Mucosa of stomach (tissue), 1 donor: Measurements from ENCODE around the gene UBE2O.

Experiments used
- H3K27me3 ChIP-seq: one replicate; pipeline ENCODE4 v1.7.0; 2013; ENCODE audit warnings: mild to moderate bottlenecking, low read length; ENCODE audit not compliant: control insufficient read depth, insufficient read depth
- H3K36me3 ChIP-seq: one replicate; pipeline ENCODE4 v1.7.0; 2013; ENCODE audit warnings: low read length; ENCODE audit not compliant: control insufficient read depth, insufficient read depth
- H3K4me1 ChIP-seq: one replicate; pipeline ENCODE4 v1.7.0; 2013; ENCODE audit warnings: mild to moderate bottlenecking, low read length; ENCODE audit not compliant: control insufficient read depth, insufficient read depth
- H3K4me3 ChIP-seq: one replicate; pipeline ENCODE4 v1.7.0; 2013; ENCODE audit warnings: low read length
- H3K9ac ChIP-seq: one replicate; pipeline ENCODE4 v1.7.0; 2013; ENCODE audit warnings: mild to moderate bottlenecking, low read length, moderate library complexity
- H3K9me3 ChIP-seq: one replicate; pipeline ENCODE4 v1.7.0; 2013; ENCODE audit warnings: mild to moderate bottlenecking, low read length, moderate library complexity; ENCODE audit not compliant: control insufficient read depth
- donor health status: Pancreatic carcinoma.

The UBE2O gene

DNA sequence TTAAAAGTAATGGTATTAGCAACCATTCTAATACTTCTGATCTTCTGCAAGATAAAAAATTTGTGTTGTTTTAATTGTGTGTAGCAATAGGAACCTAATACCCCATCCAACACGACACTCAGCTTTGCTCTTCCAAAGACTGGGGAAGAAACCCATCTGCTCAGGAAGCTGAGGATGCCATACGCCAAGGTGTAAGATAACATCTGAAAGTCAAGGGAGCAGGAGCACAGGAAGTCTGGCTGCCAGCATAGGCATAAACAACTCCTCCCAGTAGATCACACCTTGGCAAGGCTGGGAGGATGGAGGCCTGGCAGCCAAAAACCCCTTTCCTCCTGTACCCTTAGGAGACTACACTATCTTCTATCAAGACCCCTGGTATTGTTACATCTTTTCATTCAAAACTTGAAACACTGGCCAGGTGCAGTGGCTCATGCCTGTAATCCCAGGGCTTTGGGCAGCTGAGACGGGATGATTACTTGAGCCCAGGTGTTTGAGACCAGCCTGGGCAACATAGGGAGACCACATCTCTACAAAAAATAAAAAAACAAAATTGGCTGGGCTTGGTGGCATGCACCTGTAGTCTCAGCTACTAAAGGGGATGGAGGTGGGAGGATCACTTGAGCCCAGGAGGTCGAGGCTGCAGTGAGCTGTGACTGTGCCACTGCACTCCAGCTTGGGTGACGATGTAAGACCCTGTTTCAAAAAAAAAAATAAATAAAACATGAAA is 74.2 kb downstream of the UBE2O start:
- Histone ChIP-seq H3K4me1 (peaks cover 10% of the 10 kb centered on the region), H3K36me3 (no peaks in the 10 kb centered on the region), H3K4me3 (no peak overlapping the region)

DNA sequence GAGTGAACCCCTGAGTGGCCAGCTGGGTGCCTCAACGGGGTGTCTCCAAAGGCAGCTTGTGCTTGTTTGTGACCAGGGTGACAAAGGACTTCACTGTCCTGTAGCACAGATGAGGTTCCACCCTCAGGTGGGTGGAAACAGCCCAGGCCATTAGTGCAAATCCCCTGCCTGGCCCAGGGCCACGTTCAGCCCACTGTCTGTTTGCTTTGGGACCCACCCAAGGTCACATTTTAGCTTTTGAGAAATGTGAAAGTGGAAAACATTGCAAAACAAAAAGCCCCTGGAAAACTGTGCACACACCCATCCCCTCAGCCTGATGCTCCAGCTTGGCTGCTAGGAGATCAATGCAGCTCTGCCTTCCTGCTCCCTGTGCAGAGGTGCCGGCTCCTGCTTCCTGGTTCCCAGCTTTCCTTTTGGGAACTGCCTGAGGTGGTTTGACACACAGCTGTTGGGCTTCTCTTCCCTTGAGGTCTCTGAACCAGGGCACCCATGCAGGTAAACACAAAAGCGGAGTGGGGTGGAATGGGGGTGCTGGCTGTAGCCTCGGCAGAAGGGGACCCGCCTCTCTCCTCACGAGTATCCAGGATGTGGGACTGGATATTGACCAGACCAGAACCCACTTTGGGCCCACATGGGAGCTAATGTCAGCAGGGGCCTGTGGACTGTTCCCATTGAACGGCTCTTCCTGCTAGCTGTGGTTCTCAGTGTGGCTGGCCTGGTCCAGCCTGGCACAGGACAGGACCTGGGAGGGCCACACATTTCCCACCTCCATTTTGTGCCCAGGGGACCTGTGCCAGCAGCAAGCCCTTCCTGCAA is 76.4 kb downstream of the UBE2O start:
- H3K9me3 ChIP-seq, result no peaks in the 10 kb centered on the region
- no peaks in the 10 kb centered on the region for H3K4me1 ChIP-seq
- no peaks in the 10 kb centered on the region for H3K27me3 ChIP-seq
- no peak overlapping the region for H3K4me3 ChIP-seq
- H3K9ac ChIP-seq, result no peak overlapping the region
- no peaks in the 10 kb centered on the region for H3K36me3 ChIP-seq

More for the DNA sequence above, 74.2 kb downstream of the UBE2O start:
- Histone ChIP-seq H3K9me3 (no peaks in the 10 kb centered on the region), H3K27me3 (peaks cover 13% of the 10 kb centered on the region), H3K9ac (no peak overlapping the region)

DNA sequence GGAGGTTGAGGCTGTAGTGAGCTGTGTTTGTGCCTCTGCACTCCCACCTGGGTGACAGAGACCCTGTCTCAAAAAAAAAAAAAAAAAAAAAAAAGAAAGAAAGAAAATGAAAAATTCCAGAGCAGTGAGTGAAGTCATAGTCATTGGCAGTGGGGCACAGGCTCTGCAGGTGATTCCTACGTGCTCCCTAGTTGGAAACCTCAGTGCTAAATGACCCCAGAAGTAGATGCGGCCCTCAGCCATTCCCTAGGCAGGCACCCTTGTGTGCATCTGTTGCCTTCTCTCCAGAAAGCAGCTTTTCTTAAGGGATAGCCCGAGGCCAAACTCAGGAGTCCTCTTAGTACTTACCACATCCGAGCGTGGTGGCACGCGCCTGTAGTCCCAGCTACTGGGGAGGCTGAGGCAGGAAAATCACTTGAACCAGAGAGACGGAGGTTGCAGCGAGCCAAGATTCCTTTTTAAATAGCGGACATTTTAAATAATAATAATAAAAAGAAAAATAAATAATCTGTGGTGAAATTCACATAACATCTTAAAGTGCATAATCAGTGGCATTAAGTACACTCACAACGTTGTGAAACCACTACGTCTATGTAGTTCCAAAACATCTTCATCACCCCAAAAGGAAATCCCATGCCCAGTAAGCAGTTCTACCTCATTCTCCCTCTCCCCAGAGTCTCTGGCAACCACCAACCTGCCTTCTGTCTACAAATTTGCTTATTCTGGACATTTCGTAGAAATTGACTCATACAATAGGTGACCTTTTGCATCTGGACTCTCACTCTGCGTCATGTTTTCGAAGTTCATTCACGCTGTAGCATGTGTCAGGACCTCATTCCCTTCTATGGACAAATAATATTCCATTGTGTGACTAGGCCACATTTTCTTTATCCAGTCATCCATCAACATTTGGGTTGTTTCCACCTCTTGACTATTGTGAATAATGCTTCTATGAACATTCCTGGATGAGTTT is 81.0 kb downstream of the UBE2O start:
- H3K36me3 ChIP-seq, result no peaks in the 10 kb centered on the region
- H3K9me3 ChIP-seq, result no peaks in the 10 kb centered on the region
- no peak overlapping the region for H3K4me3 ChIP-seq
- no peaks in the 10 kb centered on the region for H3K4me1 ChIP-seq
- no peak overlapping the region for H3K9ac ChIP-seq
- no peaks in the 10 kb centered on the region for H3K27me3 ChIP-seq

DNA sequence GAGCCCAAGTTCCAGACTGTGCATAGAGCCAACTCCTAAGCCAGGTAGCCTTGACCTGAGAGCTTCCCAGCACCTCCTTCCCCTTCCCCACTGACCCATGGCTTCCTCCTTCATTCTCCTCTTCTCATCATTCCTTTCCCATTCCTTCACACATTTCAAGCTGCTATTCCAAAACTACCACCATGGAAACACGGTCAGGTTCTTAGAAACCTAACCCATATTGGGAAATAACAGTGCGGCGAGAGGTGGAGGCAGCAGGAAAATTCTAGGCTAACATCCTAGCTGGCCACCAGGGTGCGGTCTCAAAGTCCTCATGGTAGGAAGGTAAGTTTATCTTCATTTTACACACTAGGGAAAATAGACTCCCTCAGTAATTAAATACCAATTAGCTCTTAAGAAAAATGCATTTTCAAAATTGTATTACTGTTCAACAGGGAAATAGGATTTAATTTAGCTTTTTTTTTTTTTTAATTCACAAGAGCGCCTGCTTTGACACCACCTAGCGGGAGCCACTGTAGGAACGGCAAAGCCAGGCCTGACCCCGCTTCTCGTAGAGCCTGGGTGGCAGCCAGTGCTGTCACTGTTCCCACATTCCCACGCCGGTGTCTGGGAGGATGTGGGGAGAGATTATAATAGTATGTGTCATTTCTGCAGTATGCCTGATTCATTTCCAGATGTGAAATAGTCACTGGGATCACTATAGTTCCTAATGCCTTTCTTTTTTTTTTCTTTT is 82.5 kb downstream of the UBE2O start:
- Histone ChIP-seq H3K36me3 (no peaks in the 10 kb centered on the region), H3K4me3 (no peak overlapping the region), H3K4me1 (no peaks in the 10 kb centered on the region), H3K27me3 (no peaks in the 10 kb centered on the region), H3K9me3 (no peaks in the 10 kb centered on the region), H3K9ac (no peak overlapping the region)

DNA sequence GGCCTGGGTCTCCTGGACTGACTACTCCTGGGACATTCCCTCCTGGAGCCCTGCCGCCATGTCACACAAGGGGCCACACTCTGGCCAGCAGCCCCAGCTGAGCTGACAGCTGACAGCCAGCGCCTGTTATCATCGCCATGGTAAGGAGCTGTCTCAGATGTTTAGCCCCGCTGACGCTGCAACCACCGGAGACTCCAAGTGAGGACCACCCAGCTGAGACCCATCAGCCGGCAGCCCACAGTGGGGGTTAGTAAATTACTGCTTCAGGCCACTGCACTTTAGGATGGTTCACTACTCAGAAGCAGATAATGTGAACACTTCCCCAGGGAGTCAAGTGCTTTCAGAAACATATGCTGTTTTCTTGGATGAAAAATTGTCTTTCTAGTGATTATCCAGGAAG is 83.1 kb downstream of the UBE2O start:
- no peak overlapping the region for H3K4me3 ChIP-seq
- H3K36me3 ChIP-seq, result no peaks in the 10 kb centered on the region
- H3K4me1 ChIP-seq, result no peaks in the 10 kb centered on the region
- no peaks in the 10 kb centered on the region for H3K9me3 ChIP-seq
- no peak overlapping the region for H3K9ac ChIP-seq
- H3K27me3 ChIP-seq, result no peaks in the 10 kb centered on the region

DNA sequence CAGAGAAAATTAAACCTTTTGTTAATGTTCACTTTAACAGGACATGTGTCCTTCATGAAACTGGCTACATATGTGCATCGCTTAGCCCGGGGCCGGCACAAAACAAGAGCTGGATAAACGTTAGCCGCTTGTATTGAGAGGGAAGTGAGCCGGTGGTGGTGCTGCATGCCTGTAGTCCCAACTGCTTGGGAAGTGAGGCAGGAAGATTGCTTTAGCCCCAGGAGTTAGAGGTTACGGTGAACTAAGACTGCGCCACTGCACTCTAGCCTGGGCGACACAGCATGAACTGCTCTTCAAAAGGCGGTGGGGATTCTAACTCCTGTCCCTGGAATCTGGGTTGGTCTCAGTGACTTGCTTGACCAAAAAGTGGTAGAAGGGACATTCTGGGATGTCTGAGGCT is 83.6 kb downstream of the UBE2O start:
- Histone ChIP-seq H3K36me3 (no peaks in the 10 kb centered on the region), H3K9me3 (no peaks in the 10 kb centered on the region), H3K4me3 (no peak overlapping the region), H3K4me1 (no peaks in the 10 kb centered on the region), H3K9ac (no peak overlapping the region), H3K27me3 (no peaks in the 10 kb centered on the region)

DNA sequence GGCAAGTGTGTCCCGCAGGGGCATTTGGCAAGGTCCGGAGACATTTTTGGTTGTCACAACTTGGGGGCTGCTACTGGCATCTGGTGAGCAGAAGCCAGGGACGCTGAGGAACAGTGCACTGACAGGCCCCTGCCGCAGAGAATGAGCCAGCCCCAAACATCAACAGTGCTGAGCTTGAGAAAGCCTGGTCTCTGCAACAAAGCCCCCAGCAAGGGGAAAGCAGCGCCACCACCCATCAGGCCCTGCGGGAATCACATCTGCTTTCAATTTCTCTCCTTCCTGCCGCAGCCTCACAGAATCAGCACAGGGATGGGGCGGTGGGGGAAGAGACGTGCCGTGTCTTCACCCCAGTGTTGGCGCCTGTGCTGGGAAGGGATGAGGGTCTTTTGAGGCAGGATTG is 84.4 kb downstream of the UBE2O start:
- H3K27me3 ChIP-seq, result no peaks in the 10 kb centered on the region
- H3K4me3 ChIP-seq, result no peak overlapping the region
- H3K9ac ChIP-seq, result no peak overlapping the region
- H3K4me1 ChIP-seq, result no peaks in the 10 kb centered on the region
- H3K9me3 ChIP-seq, result no peaks in the 10 kb centered on the region
- no peaks in the 10 kb centered on the region for H3K36me3 ChIP-seq

DNA sequence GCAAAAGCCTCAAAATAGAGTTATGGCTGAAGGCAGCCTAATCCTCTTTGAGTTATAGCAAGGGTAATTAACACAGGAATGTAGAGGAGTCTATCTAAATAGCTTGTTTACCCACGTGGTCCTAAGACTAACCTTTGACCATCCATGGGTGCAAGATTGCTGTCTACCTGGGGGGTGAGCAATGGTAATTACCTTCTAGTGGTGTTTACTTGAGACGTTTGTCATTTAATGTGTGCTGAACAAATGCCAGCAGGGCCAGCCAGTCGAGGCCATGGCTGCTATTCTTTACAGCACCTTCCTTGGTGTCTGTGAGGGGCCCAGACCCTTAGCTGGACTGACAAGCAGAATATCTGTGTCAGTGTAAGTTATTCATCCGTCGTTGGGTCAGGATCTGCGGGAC is 85.3 kb downstream of the UBE2O start:
- no peaks in the 10 kb centered on the region for H3K27me3 ChIP-seq
- H3K4me1 ChIP-seq, result no peaks in the 10 kb centered on the region
- no peaks in the 10 kb centered on the region for H3K36me3 ChIP-seq
- no peak overlapping the region for H3K4me3 ChIP-seq
- H3K9me3 ChIP-seq, result no peaks in the 10 kb centered on the region
- no peak overlapping the region for H3K9ac ChIP-seq

DNA sequence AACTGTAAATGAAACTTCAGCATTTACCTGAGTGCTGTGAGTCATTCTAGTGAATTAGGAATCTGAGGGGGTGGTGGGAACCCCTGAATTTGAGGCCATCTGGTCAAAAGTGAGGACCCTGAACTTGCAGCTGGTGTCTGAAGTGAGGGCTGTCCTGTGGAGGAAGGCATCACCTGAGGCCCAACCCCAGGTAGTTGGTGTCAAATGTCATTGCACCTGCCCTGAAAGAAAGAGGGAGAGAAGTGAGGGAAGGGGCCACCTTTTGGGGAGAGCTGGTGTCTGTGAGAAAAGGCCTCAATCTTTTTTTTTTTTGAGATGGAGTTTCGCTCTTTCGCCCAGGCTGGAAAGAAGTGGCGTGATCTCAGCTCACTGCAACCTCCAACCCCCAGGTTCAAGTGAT is 86.7 kb downstream of the UBE2O start:
- Histone ChIP-seq H3K27me3 (no peaks in the 10 kb centered on the region), H3K4me1 (no peaks in the 10 kb centered on the region), H3K36me3 (no peaks in the 10 kb centered on the region), H3K4me3 (no peak overlapping the region), H3K9ac (no peak overlapping the region), H3K9me3 (no peaks in the 10 kb centered on the region)

DNA sequence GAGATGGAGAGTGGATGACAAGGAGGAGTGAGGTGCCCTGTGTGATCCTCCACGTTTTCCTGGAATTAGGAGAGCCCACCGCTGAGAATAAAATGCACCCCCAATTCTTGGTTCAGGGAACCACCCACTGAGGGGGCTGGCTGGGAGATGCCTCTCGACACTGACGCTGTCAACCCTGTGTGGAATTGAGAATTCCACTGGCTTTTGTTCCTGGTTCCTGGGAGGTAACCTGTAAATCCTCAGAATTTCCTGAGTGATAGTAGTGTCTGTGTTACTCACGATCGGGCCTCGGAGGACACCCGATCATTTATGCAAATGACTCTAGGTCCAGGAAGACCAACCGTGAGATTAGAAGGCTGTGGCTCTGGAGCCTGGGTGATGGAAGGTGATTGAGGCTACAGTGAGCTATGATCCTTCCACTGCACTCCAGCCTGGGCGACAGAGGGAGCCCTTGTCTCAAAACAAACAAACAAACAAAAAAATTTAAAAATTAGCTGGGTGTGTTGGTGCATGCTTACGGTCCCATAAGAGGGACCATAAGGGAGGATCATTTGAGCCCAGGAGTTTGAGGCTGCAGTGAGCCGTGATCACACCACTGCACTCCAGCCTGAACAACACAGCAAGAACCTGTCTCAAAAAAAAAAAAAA is 87.6 kb downstream of the UBE2O start:
- no peaks in the 10 kb centered on the region for H3K27me3 ChIP-seq

More for the DNA sequence above, 87.6 kb downstream of the UBE2O start:
- no peaks in the 10 kb centered on the region for H3K36me3 ChIP-seq
- no peaks in the 10 kb centered on the region for H3K4me1 ChIP-seq
- H3K9ac ChIP-seq, result no peak overlapping the region
- H3K9me3 ChIP-seq, result no peaks in the 10 kb centered on the region
- no peak overlapping the region for H3K4me3 ChIP-seq
